HEK293 (cell line): ENCODE measurements around the gene FXR1.
"Not testable (repeated sequence)": the region's sequence is repeated elsewhere in the genome, so short reads cannot be mapped to it uniquely, and the experiment has no call there.

ENCODE experiments used
- CTCF ChIA-PET: fragments of 350-600 bp; formaldehyde crosslinking; extraction: SDS; loops from one replicate; lab custom pipeline; 2021; ENCODE audit warnings: antibody characterized with exemption; lab: Yijun Ruan, JAX
- POLR2A ChIA-PET: fragments of 300-600 bp; formaldehyde crosslinking; extraction: SDS; loops from one replicate; lab custom pipeline; 2020; ENCODE audit warnings: antibody characterized with exemption, inconsistent platforms; lab: Yijun Ruan, JAX
- H3K27ac ChIP-seq: fragments of 200-500 bp; sonication (Bioruptor generic); 2 replicates; pipeline ENCODE4 v1.5.1; 2014; ENCODE audit warnings: low read depth, low read length, control low read depth, inconsistent platforms; ENCODE audit errors: extremely low read depth
- H3K36me3 ChIP-seq, 2 experiments: fragments of 200-500 bp in 1 of 2; sonication (Bioruptor generic) in 1 of 2; 1 replicate in 1 of 2; 2 replicates in 1 of 2; pipeline ENCODE4 v1.5.1; 2014 to 2017; ENCODE audit warnings: inconsistent platforms in 2 of 2, low read length in 2 of 2; ENCODE audit not compliant: control insufficient read depth in 2 of 2, insufficient read depth in 1 of 2
- H3K4me1 ChIP-seq: fragments of 200-500 bp; sonication (Bioruptor generic); 2 replicates; pipeline ENCODE4 v1.5.1; 2014; ENCODE audit warnings: mild to moderate bottlenecking, low read length, inconsistent platforms; ENCODE audit not compliant: control insufficient read depth, insufficient read depth
- H3K4me3 ChIP-seq: 2 replicates; pipeline ENCODE4 v1.5.1; 2011; ENCODE audit warnings: low read depth, mild to moderate bottlenecking, control low read depth, low read length, moderate library complexity
- H3K9me3 ChIP-seq: fragments of 200-500 bp; sonication (Bioruptor generic); 2 replicates; pipeline ENCODE4 v1.5.1; 2014; ENCODE audit warnings: low read depth, low read length, inconsistent platforms; ENCODE audit not compliant: control insufficient read depth, insufficient read depth
- ATF2 ChIP-seq: fragments of 450-650 bp; formaldehyde crosslinking; IDR thresholded peaks from 2 replicates; pipeline ENCODE4 v1.5.1; 2016; ENCODE audit warnings: missing biosample characterization, missing genetic modification characterization, low read depth
- MYNN ChIP-seq: fragments of 450-650 bp; formaldehyde crosslinking; IDR thresholded peaks from 2 replicates; pipeline ENCODE4 v1.5.1; 2016; ENCODE audit warnings: missing biosample characterization, missing genetic modification characterization, borderline replicate concordance
- SALL2 ChIP-seq: fragments of 450-650 bp; formaldehyde crosslinking; IDR thresholded peaks from 2 replicates; pipeline ENCODE4 v1.5.0; 2017; ENCODE audit warnings: missing biosample characterization, mild to moderate bottlenecking, missing genetic modification characterization, borderline replicate concordance
- SCRT1 ChIP-seq: fragments of 450-650 bp; formaldehyde crosslinking; IDR thresholded peaks from 2 replicates; pipeline ENCODE4 v1.5.1; 2016; ENCODE audit warnings: missing biosample characterization, missing genetic modification characterization, borderline replicate concordance
- SCRT2 ChIP-seq: fragments of 450-650 bp; formaldehyde crosslinking; IDR thresholded peaks from 2 replicates; pipeline ENCODE4 v1.5.1; 2016; ENCODE audit warnings: missing biosample characterization, missing genetic modification characterization
- ZBTB17 ChIP-seq: fragments of 450-650 bp; formaldehyde crosslinking; IDR thresholded peaks from 2 replicates; pipeline ENCODE4 v1.5.1; 2016; ENCODE audit warnings: missing biosample characterization, missing genetic modification characterization
- ZNF157 ChIP-seq: fragments of 450-650 bp; formaldehyde crosslinking; IDR thresholded peaks from 2 replicates; pipeline ENCODE4 v1.5.1; 2016; ENCODE audit warnings: missing biosample characterization, missing genetic modification characterization
- ZNF19 ChIP-seq: fragments of 450-650 bp; formaldehyde crosslinking; IDR thresholded peaks from 2 replicates; pipeline ENCODE4; 2016; ENCODE audit warnings: missing biosample characterization, missing genetic modification characterization, low read depth
- ZNF26 ChIP-seq: fragments of 450-650 bp; formaldehyde crosslinking; IDR thresholded peaks from 2 replicates; pipeline ENCODE4 v1.5.1; 2016; ENCODE audit warnings: missing biosample characterization, missing genetic modification characterization
- ZNF302 ChIP-seq: fragments of 450-650 bp; formaldehyde crosslinking; IDR thresholded peaks from 2 replicates; pipeline ENCODE4 v1.5.1; 2016; ENCODE audit warnings: missing biosample characterization, missing genetic modification characterization, low read depth
- ZNF398 ChIP-seq: fragments of 450-650 bp; formaldehyde crosslinking; IDR thresholded peaks from 2 replicates; pipeline ENCODE4 v1.5.1; 2017; ENCODE audit warnings: missing biosample characterization, missing genetic modification characterization
- ZNF426 ChIP-seq: fragments of 450-650 bp; formaldehyde crosslinking; IDR thresholded peaks from 2 replicates; pipeline ENCODE4 v1.5.1; 2017; ENCODE audit warnings: missing biosample characterization, missing genetic modification characterization, mild to moderate bottlenecking, inconsistent platforms, moderate library complexity
- ZNF548 ChIP-seq: fragments of 450-650 bp; formaldehyde crosslinking; IDR thresholded peaks from 2 replicates; pipeline ENCODE4 v1.5.1; 2016; ENCODE audit warnings: missing biosample characterization, missing genetic modification characterization
- ZNF596 ChIP-seq: fragments of 450-650 bp; IDR thresholded peaks from 2 replicates; pipeline ENCODE4 v1.5.0; 2018; ENCODE audit warnings: missing biosample characterization, mild to moderate bottlenecking, missing genetic modification characterization, moderate library complexity
- ZNF626 ChIP-seq: fragments of 450-650 bp; sonication (Bioruptor Pico); formaldehyde crosslinking; IDR thresholded peaks from 2 replicates; pipeline ENCODE4 v1.5.1; 2018; ENCODE audit warnings: missing biosample characterization, missing genetic modification characterization, inconsistent platforms
- ZNF639 ChIP-seq: fragments of 450-650 bp; formaldehyde crosslinking; IDR thresholded peaks from 2 replicates; pipeline ENCODE4 v1.5.1; 2016; ENCODE audit warnings: missing biosample characterization, missing genetic modification characterization
- ZNF660 ChIP-seq: fragments of 450-650 bp; IDR thresholded peaks from 2 replicates; pipeline ENCODE4 v1.5.1; 2018; ENCODE audit warnings: missing biosample characterization, mild to moderate bottlenecking, missing genetic modification characterization
- ZNF692 ChIP-seq: fragments of 450-650 bp; formaldehyde crosslinking; IDR thresholded peaks from 2 replicates; pipeline ENCODE4 v1.5.1; 2016; ENCODE audit warnings: missing biosample characterization, missing genetic modification characterization
- ZNF704 ChIP-seq: fragments of 450-650 bp; formaldehyde crosslinking; IDR thresholded peaks from 2 replicates; pipeline ENCODE4 v1.5.1; 2016; ENCODE audit warnings: missing biosample characterization, missing genetic modification characterization
- ZNF76 ChIP-seq: fragments of 450-650 bp; formaldehyde crosslinking; IDR thresholded peaks from 2 replicates; pipeline ENCODE4; 2016; ENCODE audit warnings: low read depth, missing biosample characterization, missing genetic modification characterization, borderline replicate concordance
- ZSCAN23 ChIP-seq: fragments of 450-650 bp; formaldehyde crosslinking; IDR thresholded peaks from 2 replicates; pipeline ENCODE4 v1.5.1; 2016; ENCODE audit warnings: missing biosample characterization, missing genetic modification characterization
- ZSCAN30 ChIP-seq: fragments of 450-650 bp; IDR thresholded peaks from 2 replicates; pipeline ENCODE4 v1.5.1; 2018; ENCODE audit warnings: missing biosample characterization, mild to moderate bottlenecking, missing genetic modification characterization, moderate library complexity

The FXR1 gene

GRCh38 chr3:180983136-180983535 lies 70.7 kb downstream of the FXR1 start:
- Histone ChIP-seq H3K4me1 (no peaks in the 10 kb centered on the region), H3K9me3 (no peaks in the 10 kb centered on the region), H3K36me3 (peaks cover 0 to 75% of the 10 kb centered on the region in 2 experiments), H3K27ac (no peak overlapping the region), H3K4me3 (no peak overlapping the region)
- CTCF ChIA-PET: interaction anchor here (0.5 to 0.9 kb wide), 3 partner anchors 71 to 183 kb away, joined by 3 to 4 read pairs (median 3); partner anchors contain the start of gene FXR1
- TF ChIP-seq ZNF639 (tag by site-specific recombination) (no peak), ZNF596 (tag by site-specific recombination) (no peak), ZNF157 (tag by site-specific recombination) (no peak), SALL2 (tag by site-specific recombination) (no peak), ZNF548 (tag by site-specific recombination) (no peak), ZNF426 (tag by site-specific recombination) (no peak), ZNF19 (tag by site-specific recombination) (no peak), ZNF660 (tag by site-specific recombination) (no peak), ZSCAN30 (tag by site-specific recombination) (no peak), ZNF626 (tag by site-specific recombination) (no peak), ZBTB17 (no peak), ZNF76 (tag by site-specific recombination) (no peak)
- TF ChIP-seq, all 188 proteins: peak for 0
- POLR2A ChIA-PET: no interaction called here

GRCh38 chr3:180986366-180986765 lies 73.9 kb downstream of the FXR1 start:
- CTCF ChIA-PET: not testable (repeated sequence)

GRCh38 chr3:180987344-180987743 lies 74.9 kb downstream of the FXR1 start:
- Histone ChIP-seq H3K4me3 (no peak overlapping the region), H3K4me1 (no peaks in the 10 kb centered on the region), H3K36me3 (peaks cover 0 to 50% of the 10 kb centered on the region in 2 experiments), H3K9me3 (no peaks in the 10 kb centered on the region), H3K27ac (no peak overlapping the region)
- TF ChIP-seq ZNF704 (tag by site-specific recombination) (no peak), SCRT1 (tag by site-specific recombination) (peak; percentile 54), ZNF596 (tag by site-specific recombination) (no peak), ZNF398 (tag by site-specific recombination) (no peak), ZNF26 (no peak), ZNF692 (tag by site-specific recombination) (no peak), SCRT2 (peak; percentile 88), ZNF302 (tag by site-specific recombination) (no peak), ATF2 (tag by site-specific recombination) (no peak), MYNN (tag by site-specific recombination) (no peak), ZSCAN23 (tag by site-specific recombination) (no peak)
- ChIA-PET CTCF (no interaction called here), POLR2A (no interaction called here)

More at GRCh38 chr3:180986366-180986765, 73.9 kb downstream of the FXR1 start:
- H3K36me3 ChIP-seq: peaks cover 0 to 58% of the 10 kb centered on the region in 2 experiments
- POLR2A ChIA-PET: interaction anchor here (0.7 kb wide), 1 partner anchor 73 kb away, joined by 3 read pairs; no protein-coding TSS in a partner anchor
- not testable (repeated sequence) for H3K4me3 ChIP-seq, H3K4me1 ChIP-seq, H3K27ac ChIP-seq, H3K9me3 ChIP-seq
